CMK (cell line): ENCODE data around the gene LMBRD2.
"Not testable (repeated sequence)": the region's sequence is repeated elsewhere in the genome, so short reads cannot be mapped to it uniquely, and the experiment has no call there.

Experiments
- DNase-seq: peaks from one replicate; pipeline ENCODE4 v3.0.0-alpha.2; 2010; ENCODE audit warnings: low read depth

LMBRD2 gene

DNA sequence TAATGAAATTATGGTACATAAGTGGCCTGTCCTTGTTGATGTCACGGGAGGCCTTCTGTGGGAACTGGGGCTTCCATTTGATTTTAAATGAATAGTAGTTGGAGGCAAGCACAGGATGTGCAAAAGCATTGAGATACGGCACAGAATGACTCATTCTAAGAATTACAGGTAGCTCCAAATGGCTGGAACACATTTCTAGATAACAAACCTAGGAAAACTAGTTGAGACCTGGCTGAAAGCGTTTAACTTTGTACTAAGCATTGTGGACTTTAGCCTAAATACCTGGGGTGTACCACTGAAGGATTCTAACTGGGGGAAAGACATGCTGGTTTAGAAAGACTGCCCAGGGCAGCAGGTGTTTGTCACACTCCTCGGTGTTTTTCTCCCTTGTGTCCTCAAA lies 9.7 kb upstream of the LMBRD2 start:
- DNase-seq: no peak

DNA sequence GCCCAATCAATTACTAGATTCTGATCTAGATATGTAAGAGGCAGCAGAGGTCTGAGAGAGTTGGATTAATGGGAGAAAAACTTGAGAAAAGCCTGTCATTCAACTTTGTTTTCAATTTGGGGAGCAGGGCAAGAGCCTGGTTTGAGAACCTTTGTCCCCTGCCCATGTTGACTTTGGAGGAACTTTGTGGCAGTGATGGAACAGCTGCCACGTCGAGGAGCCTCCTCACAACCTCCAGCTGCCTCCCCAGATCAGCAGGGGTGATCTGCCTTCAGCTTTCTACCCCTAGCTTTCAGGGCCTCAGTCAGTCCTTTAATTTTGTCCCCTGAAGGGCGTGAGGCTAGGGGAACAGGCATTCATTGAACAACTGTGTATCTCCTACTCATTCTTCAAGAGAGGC lies 8.9 kb upstream of the LMBRD2 start:
- no peak for DNase-seq

DNA sequence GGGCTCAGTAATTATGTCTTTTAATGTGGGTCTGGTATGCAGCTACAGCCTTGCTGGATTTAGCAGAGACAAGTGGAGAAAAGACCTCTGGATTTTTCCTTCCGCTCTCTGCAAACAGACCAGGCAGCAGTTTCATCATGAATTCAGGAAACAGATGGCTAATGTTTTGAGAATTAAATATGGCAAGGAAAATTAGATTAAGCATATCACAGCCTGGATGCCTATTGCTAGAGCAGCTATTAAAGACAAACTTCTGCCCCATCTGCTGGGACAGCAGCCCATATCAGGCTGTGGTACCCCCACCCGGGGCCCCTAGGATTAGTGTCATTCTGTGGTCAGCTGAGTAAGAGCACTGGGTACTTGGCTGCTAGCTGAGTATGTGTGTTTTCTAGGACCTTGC lies 6.5 kb upstream of the LMBRD2 start:
- no peak for DNase-seq

DNA sequence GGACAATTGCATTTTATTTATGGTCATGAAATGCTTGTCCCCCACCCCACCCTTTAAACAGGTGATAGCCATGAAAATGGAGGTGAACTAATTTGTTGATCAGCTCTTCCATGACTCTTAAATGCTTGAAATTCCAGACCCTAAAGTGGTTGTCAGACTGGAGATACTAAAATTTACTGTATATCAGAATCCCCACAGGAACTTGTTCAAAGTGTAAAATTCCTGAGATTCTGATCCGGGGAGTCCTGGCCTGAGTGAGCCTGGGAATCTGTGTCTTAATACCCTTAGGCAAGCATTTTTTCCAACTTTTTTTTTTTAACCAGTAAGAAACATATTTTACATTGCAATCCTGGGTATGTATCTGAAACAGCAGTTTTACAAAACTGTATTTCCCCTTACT lies 4.9 kb upstream of the LMBRD2 start:
- no peak for DNase-seq

DNA sequence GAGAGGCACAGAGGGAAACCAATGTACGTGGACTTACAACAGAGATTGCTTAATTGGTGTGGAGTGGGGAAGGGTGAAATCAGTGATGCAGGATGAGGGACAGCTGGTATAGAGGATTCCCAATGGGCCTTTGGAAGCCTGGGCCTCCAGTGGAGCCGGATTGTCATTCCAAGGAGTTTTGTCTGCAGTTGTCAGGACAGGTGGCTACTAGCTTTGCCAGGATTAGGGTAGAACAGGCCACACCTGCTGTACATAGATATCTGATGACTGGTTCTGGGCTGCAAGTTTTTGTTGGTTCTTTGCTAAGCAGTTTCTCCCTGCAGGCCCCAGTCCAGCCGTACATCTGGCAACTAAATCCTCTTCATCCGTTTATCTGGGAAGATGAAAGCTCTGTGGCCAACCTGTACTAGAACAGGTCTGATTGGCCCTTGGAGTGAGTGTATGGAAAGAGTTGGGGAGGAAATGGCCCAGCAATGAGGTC lies 4.5 kb upstream of the LMBRD2 start:
- DNase-seq: no peak

DNA sequence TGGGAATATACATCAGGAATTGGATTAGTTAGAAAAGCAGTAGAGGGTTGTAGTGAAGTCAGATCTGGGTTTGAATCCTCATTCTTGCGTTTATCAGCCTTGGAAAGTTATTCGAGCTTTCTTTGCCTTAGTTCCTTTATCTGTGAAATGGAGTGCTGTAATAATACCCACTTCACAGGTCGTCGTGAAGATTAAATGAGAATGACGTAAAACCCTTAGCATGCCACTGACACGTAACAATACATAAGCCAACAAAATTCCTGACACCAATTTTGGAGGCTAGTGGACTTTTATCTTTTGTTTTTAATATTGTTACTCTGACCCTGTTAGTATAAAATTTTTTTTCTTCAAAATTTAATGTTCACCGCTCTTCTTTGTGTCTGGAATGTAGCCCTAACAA lies 3.6 kb upstream of the LMBRD2 start:
- no peak for DNase-seq

DNA sequence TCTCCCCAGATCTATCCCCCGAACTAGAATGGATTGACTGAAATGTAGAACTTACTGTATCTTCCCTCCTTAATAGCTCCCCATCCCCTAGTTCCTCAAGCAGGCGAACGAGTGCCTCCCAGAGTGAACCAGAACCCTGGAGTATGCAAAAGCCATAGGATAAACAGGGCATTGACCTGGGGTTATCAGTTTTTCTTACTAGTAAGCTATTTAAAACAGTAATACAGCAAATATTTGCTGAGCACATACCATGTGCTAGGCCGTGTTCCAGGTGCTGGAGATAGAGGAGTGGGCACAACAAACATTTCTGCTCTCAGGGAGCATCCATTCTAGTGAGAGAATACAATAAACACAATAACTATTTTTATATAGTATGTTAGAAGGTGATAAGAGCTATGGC lies 2.0 kb upstream of the LMBRD2 start:
- no peak for DNase-seq

DNA sequence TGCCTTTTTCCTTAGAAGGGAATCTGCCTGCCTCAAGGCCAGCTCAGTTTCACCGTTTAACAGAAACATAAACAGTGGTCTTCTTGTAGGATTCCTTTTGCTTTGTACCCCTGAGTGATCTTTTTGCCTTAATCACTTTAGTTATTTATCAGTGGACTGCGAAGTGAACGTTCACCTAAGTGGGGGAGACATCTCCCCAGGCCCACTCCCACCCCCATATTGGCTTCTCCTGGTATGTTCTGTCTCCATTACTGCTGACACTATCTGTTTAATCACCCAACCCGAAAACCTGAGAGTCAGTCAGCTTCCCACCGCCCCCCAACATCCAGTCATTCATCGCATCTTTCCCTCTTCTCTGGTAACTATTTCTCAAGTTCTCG lies 1.6 kb upstream of the LMBRD2 start:
- no peak for DNase-seq

DNA sequence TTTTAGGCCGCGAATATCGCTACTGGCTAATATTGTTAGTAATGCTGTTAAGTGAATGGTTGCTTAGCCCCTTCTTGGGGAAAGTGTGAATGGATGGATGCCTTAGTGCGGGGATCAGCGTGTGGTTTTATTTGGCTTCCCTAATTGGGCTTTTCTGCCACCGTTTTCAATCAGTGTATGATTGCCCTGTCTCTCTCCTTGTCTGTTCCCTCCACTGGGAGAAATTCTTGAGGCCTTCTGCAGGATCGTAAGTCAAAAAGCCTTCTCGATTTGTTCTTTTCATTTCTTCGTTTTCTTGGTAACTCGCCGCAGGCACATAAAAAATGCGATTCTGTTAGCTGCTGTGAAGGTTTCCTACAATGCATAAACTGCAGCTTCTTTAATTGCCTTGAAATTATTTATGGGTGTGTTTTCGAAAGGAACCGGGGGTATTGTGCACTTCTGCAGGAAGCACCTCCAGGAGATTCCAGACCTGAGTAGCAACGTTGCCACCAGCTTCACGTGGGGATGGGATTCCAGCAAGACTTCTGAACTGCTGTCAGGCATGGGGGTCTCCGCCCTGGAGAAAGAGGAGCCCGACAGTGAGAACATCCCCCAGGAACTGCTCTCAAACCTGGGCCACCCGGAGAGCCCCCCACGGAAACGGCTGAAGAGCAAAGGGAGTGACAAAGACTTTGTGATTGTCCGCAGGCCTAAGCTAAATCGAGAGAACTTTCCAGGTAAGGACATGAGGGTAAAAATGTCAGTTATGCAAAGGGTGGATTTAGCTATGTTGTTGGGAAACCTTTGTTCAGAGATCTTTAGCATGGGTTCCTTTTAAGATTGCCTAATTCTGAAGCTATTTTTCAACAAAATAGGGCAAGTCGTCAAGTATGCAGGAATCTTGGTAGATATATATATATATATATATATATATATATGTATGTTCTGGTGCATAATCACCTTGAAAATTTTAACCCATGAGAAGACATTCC lies 924 bp upstream of the LMBRD2 start:
- no peak for DNase-seq

DNA sequence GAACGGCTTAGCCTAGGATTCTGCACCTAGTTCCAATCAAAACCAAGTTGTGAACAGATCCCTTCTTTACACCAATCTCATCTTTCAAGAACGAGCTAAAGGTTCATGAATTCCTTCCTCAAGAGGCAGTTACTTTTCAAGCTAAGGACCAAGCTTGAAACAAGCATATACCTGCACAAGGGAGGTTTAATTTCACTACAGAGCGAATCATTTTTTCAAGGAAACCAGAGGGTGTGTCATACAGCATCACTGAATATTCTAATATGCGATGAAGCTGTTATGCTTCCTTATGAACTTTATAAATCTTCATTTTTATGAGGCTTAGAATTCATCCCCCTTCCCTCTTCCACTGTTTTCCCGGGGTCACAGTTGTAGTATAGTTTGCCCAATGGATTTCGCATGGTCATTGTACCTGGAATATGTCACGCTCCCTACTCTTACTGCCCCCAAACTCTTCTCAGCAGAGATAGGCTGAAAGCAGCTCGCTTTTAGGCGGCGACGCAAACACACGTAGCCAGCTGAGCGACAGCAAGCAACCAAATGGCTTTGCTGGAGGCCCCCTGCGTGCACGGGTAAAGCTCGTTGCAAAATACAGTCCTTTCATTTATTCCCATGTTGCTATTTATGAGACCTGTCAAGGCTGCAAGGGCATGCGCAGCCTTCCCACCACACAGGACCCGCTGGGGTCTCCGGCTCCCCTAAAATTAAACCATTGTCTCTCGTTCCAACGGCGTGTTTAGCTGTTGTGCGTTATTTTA lies 832 bp downstream of the LMBRD2 start:
- no peak for DNase-seq

DNA sequence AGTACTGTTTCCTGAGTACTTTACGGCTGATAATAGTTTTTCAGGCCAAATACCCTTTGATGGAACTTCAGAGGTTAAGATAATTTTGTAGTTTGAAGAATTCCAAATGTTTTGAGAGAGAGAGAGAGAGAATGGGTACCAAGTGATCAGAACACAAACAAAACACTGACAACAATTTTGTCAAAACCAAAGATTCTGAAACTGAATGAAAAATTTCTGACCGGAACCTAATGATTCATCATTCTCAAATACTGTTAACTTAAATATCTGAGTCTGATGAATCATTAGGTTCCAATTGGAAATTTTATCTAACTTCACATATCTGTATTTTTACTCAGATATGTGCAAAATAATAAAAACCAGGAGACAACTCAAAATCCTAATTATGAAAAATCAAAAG lies 4.0 kb downstream of the LMBRD2 start:
- no peak for DNase-seq

DNA sequence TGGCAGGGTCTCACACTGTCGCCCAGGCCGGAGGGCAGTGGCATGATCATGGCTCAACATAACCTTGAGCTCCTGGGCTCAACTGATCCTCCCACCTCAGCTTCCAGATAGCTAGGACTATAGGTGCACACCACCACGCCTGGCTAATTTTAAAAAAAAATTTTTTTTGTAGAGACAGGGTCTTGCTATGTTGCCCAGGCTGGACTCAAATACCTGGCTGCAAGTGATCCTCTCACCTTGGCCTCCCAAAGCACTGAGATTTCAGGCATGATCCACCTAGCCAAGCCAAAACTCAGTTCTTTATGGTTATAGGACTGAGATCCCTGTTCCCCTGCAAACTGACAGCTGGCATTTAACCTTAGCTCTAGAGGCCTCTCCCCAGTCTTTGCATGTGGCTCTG lies 5.3 kb downstream of the LMBRD2 start:
- DNase-seq: no peak

DNA sequence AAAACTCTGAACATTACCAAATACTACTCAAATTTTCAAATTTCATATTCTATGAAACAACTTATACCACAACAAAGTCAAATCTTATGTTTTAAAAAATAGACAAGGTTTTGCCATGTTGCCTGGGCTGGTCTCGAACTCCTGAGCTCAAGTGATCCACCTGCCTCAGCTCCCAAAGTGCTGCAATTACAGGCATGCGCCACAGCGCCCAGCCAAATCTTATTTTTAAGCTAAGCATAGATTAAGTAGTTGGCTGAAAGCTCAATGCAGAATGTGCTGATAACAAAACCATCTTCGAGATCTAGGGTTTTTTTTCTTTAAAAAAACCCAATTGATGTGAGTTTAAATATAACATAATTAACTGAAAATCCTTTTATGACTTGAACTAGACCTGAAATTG lies 6.4 kb downstream of the LMBRD2 start:
- DNase-seq: no peak

DNA sequence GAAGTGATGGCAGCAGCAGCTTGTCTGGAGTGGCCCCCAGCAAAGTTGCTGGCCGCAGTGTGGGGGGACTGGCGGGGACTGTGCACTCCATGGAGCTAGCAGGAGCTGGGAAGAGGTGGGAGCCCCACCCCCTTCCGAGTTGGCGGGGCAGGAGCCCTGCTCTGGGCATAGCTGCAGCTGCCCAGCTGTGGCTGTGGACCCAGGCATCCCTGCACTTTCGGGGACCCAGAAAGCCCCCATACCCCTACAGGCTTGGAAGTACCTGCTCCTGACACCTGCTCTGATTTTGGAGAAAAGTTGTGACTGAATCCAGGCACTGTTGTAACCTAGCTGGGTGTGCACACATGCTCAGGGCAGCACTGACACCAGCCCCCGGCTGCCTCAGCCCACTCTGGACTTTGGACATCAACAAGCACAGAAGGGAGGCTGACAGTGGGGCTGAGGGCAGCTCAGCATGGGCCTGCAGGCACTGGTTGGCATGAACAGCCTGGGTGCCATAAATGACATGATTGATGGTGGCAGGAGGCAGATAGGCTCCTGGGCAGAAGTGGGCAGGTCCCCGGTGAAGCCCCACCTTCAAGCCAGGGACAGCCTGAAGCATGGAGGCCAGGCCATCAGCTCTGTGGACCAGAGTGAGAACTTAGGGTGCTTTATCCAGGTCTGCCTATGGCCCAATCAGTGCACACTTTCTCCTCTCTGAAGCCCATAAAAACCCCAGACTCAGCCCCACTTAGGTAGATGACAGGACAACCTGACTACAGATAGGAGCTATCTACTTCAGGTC lies 12.6 kb downstream of the LMBRD2 start:
- no peak for DNase-seq

DNA sequence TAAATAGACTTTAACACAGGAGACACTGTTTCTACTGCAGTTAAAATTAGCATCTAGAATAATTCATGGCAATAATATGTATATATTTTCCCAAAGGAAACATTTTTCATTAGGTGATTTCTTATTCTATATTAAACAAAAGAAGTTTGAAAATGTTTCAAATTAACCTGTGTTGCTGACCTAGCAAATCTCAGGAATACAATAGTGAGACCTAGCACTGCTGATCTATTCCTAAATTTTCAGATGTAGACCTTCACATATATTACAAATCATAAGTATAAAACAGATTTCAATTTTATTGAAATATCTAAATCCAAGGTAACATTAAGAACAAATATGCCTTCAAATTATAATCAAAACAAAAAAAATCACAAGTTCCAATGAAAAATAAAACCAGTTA lies 15.1 kb downstream of the LMBRD2 start:
- no peak for DNase-seq

DNA sequence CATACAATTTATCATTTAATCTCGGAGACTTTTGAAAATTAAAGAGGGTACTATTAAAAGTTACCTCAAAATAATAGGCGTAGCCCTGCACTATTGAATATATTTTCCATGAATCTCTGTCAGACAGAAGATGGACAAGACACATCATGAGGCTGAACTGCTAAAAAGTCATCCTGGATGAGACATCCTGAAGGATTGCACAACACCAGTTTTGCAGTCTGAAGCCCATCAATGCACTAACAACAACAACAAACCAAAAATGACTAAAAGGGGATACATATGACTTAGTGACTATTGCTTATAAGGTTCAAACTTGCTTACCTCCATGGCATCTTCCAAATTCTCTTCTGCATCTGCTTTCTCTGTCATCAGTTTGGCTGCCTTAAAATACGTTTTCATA lies 15.7 kb downstream of the LMBRD2 start:
- no peak for DNase-seq

DNA sequence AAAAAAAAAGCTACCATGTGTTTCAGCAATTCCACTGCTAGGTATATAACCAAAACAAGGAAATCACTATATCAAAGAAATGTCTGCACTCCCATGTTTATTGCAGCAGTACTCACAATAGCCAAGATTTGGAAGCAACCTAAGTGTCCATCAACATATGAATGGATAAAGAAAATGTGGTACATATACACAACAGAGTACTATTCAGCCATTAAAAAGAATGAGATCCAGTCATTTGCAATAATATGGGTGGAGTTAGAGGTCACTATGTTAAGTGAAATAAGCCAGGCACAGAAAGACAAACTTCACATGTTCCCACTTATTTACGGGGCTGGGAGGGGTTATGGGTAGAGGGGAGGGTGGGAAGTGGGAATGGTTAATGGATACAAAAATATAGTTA lies 18.7 kb downstream of the LMBRD2 start:
- DNase-seq: not testable (repeated sequence)

DNA sequence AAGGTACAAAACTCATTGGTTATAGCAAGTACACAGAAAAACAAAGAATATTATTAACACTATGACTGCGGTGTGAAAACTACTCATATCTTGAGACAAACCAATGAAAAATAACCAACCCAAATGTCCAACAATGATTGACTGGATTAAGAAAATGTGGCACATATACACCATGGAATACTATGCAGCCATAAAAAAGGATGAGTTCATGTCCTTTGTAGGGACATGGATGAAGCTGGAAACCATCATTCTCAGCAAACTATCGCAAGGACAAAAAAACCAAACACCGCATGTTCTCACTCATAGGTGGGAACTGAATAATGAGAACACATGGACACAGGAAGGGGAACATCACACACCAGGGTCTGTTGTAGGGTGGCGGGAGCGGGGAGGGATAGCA lies 22.0 kb downstream of the LMBRD2 start:
- not testable (repeated sequence) for DNase-seq

DNA sequence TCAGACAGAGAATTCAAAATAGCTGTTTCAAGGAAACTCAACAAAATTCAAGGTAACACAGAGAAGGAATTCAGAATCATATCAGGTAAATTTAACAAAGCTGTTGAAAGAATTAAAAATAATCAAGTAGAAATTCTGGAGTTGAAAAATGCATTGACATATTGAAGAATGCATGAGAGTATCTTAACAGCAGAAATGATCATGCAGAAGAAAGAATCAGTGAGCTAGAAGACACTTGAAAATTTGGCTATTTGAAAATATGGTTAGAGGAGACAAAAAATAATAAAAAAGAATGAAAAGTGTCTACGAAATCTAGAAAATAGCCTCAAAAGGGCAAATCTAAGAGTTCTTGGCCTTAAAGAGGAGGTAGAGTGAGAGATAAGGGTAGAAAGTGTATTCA lies 22.9 kb downstream of the LMBRD2 start:
- DNase-seq: no peak

DNA sequence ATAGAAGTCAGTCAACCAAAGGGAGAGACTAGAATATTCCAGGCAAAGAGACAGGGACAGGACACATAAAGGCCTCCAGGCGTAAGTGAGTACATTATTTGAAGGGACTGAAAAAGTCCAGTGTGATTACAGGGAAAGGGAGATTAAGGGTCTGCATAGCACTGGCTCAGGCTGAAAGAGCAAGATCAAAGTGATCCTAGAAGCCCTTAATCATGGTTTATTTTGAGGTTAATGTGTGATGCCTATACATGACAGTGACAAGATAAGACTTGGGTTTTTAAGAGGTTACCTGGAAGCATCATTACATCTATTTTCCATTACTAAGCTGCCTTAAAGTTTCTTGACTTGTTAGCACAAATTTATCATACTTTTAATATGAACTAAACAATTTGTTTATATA lies 25.8 kb downstream of the LMBRD2 start:
- no peak for DNase-seq

DNA sequence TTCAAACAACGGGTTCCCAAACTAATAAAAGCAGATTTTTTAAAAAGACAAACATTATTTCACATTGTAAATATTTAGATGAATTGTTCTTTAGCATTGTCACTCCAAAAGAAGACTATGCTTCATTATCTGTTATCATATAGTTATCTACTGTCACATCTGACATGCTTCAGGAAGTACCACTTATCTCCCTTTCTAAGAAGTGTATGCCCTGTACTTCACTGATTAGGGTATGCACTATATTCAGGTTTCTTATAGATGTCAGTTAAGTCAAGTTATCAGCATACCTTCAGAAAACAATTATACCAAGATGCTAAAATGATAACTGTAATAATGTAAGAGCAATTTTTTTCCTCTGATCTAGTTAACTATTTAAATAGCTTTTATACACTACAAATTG lies 40.4 kb downstream of the LMBRD2 start:
- no peak for DNase-seq

DNA sequence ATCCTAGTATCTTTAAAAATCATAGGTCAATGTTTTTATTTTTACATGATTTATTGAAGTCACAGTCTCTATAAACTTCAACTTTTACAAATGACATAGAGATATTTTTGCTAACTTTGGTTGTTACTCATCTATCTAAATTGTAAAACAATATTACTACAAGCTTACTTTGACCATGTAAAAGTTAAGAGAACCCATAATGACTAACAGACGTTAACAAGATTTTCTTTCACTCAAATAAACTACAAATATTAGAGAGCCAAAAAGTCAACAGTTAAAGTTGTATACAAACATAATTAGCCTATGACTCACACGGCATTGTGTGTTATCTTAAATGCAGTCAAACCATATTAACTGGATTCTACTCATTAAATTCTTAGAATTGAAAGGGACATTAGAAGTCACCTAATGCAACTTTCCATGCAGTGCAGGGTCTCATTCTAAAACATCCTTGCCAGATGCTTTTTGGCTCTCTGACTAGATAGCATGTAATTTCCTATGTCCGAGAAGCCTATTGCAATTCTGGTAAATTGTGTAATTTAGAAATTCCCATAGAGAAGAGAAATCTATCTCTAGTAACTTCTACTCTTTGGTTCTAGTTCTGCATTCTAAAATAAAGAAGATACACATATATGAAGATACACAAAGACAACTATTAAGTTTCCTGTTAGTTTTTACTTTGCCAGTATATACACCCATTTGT lies 42.8 kb downstream of the LMBRD2 start:
- no peak for DNase-seq
